Left colon (tissue), 2 donors: ENCODE measurements around the gene ITGA8. TPM values are rescaled to one million over a fixed set of nuclear protein-coding genes. Genes with fewer than 3 reads are reported as not detected.
A peak's percentile ranks its signal among the peaks of the same experiment; 100 is the strongest.
"Not testable (repeated sequence)": the region's sequence is repeated elsewhere in the genome, so short reads cannot be mapped to it uniquely, and the experiment has no call there.

Experiments used
- ATAC-seq: fragments of 200-7000 bp; cut with Tn5 transposase; one replicate; pipeline ENCODE4 v1.9.1; 2020; ENCODE audit warnings: mild to moderate bottlenecking, moderate library complexity
- DNase-seq, 2 donors: peaks; one replicate each; pipeline ENCODE4 v3.0.0-alpha.2; 2020
- intact Hi-C, 2 donors: fragments of 100-400 bp; cut with DNase I in 1 of 2; cut with micrococcal nuclease in 1 of 2; formaldehyde crosslinking; loops; one replicate each; pipeline versions ENCODE4 v1.11.2 to v1.14.0; 2022; cut with DNase I, micrococcal nuclease
- total RNA-seq, 2 donors: library from RNA; stranded (reverse); fragmentation: NEBNext Ultra II Directional; extraction: Animal tissue kit (Norgen Biotek cat#: 25700); gene quantifications; one replicate each; pipeline ENCODE4 v1.2.1, GENCODE V29; 2021
- donor health status: DM: no; HTN: no; CAD: no.
- donor health status: DM: yes; HTN: yes; CAD: no.

Gene ITGA8
- total RNA-seq, 2 donors from 2014 or later: 2.6 to 6.1 TPM

DNA sequence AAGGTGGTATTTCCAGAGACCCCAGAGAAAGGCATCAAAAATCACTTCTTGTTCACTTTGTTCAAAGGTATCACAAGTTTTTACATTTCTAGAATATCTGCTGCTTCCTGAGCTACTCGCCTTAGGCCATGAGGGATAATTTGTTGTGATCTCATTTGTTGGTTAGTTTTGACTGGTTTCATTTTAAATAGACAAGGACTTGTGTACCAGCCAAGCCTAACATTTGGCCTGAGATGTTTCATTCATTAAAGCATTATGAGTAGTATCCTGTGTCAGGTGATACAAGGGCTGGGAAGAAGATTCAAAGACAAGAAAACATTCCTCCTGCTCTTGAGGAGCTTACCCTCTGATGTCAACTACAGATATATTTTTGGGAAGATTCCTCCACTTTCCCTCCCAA, 178.3 kb downstream of the ITGA8 start:
- no peak for ATAC-seq
- intact Hi-C loops: no loop called here
- no peak for DNase-seq

DNA sequence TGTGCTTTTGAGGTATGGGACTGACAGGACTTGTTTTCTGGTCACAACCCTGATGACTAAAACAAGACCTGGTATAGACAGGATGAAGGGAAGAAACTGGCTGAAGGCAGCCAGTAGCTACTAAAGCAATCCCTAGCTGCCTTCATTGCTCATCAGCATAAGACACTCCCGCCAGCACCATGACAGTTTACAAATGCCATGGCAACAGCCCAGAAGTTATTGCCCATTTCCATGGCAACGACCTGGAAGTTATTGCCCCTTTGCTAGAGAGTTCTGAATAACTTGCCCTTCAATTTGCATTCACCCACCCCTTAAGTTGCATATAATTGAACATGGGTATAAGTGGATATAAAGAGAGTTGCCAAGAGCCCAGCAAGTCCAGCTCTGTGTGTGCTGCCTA, 179.0 kb downstream of the ITGA8 start:
- no peak for DNase-seq
- intact Hi-C loops: no loop called here
- ATAC-seq: no peak

DNA sequence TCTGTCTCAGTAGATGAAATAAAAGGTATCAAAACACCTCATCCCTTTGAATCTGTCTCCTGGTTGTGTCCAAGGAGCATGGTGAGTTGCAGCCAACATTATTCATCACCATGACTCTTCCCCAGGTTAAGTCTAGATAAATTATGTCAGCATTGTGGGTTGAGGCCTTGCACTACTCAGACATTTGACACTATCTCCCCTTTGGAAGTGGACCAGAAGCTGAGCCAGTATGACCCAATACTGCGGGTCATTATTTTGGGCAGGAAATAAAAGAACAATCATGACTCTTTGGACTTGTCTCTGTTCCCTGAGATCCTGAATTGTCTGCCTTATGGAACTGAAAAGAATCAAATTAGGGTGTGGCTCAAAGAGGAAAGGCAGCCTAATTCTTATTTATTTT, 180.5 kb downstream of the ITGA8 start:
- ATAC-seq: no peak
- intact Hi-C loops: no loop called here
- DNase-seq: no peak

DNA sequence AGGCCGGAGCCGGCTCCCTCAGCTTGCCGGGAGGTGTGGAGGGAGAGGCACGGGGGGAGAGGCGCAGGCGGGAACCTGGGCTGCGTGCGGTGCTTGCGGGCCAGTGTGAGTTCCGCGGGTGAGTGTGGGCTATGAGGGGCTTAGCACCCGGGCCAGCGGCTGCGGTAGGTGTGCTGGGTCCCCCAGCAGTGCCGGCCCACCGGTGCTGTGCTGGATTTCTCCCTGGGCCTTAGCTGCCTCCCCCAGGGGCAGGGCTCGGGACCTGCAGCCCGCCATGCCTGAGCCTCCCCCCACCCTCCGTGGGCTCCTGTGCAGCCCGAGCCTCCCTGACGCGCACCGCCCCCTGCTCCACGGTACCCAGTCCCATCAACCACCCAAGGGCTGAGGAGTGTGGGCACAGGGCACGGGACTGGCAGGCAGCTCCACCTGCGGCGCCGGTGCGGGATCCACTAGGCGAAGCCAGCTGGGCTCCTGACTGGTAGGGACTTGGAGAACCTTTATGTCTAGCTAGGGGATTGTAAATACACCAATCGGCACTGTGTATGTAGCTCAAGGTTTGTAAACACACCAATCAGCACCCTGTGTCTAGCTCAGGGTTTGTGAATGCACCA, 184.7 kb downstream of the ITGA8 start:
- DNase-seq, ATAC-seq, intact Hi-C loops: not testable (repeated sequence)

DNA sequence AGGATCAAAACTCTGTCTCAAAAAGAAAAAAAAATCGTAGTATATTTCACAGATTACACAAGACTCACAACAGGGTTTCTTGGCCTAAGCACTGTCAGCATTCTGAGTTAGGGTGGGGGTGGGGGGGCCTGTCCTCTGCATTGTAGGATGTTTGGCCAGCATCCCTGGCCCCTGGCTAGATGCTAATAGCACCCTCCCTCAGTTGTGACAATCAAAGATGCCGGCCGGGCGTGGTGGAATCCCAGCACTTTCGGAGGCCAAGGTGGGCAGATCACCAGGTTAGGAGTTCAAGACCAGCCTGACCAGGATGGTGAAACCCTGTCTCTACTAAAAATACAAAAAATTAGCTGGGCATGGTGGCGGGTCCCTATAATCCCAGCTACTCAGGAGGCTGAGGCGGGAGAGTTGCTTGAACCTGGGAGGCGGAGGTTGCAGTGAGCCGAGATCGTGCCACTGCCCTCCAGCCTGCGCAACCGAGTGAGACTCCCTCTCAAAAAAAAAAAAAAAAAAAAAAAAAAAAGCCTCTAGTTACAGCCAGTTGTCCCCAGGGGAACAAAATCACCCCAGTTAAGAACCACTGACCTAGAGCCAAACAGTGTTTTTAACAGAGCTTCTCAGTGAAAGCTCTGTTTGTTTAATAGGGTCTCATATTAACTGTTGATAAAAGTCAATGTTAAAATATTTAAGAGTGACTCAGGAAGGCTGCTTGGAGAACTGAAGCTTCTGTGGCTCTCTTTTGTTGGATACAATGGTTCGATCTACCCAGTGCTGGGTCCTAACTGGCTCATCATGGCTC, 187.6 kb downstream of the ITGA8 start:
- ATAC-seq (no peak), DNase-seq (no peak)
- intact Hi-C loops: no loop called here

DNA sequence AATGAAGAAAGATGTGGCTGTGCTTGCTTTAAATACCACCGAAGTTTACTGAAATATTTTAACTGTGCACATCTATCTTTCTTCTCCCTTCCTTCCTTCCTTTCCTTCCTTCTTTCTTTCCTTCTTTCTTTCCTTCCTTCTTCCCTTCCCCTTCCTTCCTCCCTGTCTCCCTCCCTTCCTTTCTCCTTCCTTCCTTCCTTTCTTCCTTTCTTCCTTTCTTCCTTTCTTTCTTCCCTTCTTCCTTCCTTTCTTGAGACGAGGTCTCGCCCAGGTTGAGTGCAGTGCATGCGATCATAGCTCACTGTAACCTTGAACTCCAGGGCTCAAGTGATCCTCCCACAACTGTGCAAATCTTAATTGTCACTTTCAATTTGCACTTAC, 190.9 kb downstream of the ITGA8 start:
- intact Hi-C loops: no loop called here
- no peak for ATAC-seq
- no peak for DNase-seq

DNA sequence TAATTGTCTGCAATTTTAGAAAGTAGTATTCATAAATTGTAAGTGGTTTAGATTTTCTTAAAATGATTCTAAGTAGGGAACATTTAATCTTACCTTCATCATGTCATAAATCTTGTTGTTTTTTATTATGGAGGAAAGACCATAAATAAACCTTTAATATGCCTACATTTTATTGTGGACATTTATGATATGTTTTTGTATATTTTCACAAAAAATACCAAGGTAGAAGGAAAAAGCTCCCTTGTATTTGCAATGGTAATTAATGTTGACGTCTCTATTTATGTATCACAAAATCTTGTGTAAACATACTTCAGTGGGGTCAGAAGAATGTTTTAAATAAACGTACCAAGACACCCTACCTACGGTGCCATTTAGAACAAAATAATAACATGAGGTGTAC, 193.0 kb downstream of the ITGA8 start:
- ATAC-seq (no peak), DNase-seq (no peak)
- intact Hi-C loops: no loop called here

DNA sequence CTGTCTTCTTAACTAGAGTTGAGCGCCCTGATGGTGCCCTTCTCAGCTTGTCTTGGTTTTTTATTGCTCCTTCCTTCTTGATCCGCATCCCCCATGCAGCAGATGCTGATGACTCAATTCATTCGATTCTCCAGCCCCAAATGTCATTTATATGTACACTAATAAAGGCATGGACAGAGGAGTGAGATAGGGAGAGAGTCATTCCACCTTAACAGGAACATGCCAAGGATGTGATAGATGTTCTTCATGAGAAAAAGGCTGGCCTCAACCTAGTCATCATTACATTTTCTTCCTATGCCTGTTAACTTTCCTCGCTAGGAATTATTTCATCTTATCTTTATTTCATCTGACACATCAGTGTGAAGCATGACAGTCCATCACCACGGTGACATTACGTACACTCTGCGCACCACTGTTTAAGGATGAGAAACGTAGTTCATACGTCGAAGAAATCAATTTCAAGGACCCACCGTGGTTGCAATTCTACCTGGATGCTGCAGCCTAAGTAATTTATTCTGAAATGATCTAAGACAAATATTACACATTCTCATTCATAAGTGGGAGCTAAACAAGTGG, 198.3 kb downstream of the ITGA8 start:
- ATAC-seq: no peak
- intact Hi-C loops: no loop called here

DNA sequence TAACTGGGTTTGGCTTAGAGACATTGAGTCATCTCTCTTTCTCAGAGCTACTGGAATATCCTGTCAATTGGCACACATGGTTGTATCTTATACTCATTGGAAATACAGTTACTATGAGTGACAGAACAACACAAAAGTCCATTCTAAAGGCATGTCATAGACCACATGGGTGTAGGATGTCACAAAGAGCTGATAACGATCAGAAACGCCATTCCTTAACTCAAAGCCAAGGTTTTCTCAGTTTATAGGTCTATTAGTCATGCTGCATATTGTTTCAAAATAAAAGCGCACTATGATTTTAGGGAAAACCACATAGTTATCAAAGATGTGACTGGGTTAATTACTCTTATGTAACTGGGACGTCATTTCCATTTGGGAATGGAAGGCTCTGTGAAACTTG, 201.5 kb downstream of the ITGA8 start:
- DNase-seq (no peak), ATAC-seq (no peak)
- intact Hi-C loops: no loop called here

More for the DNA sequence above, 198.3 kb downstream of the ITGA8 start:
- DNase-seq: no peak

DNA sequence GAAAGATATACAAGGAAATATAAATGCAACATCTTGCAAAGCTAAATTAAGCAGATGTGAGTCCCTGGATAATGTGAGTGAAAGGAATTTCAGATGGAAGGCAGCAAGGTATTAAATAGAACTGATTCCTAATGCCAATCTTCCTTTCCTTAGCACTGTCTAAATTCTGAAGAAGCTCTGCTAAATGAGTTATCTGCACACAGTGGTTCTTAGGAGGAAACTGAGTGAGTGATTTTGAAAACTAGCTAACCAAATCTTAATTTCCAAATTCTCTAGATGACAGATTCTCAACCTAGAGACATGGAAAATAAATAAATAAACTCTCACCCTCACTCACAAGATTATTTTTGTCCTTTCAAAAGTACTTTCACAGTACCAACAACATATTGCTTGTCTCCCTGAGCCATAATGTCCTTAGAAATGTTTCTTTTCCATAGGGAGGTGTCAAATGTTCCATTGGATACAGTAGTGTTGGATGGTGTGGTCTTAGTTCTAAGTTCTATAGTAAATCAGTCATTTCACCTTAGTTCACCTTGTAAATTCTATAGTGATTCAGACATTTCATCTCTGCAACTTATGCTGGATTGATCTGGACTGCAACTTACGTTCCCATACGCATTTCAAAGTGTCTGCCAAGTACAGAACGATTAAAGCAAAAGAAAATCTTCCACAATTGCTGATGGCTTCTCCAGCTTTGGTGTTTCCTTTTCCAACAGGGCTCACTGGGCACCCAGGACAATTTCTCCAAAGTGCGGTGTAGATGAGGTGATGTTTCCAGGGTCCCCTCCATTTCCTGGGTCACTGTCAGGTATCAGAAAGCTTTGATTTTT, 203.3 kb downstream of the ITGA8 start:
- ATAC-seq: no peak

DNA sequence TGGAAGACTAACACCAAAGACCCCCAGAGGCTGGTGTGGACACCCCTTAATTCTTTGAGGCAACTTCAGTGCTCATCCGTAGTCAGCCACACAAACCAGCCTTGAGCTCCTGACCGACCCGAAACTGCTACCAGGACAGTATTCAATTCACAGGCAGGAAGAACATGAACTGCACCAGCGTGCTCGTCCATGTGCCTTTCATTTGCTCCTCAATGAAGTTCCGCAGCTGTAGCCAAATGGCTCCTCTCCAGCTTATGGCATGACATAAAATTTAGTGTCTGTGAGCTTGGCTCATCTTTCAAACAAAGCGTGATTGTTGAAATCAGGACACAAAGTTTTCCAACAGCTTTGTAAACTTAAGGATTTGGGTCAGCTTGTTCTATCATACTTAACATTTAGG, 204.5 kb downstream of the ITGA8 start:
- intact Hi-C loops: no loop called here
- peak; percentile 35 to 38 for DNase-seq

More for the DNA sequence above, 203.3 kb downstream of the ITGA8 start:
- DNase-seq: no peak
- intact Hi-C loops: no loop called here

DNA sequence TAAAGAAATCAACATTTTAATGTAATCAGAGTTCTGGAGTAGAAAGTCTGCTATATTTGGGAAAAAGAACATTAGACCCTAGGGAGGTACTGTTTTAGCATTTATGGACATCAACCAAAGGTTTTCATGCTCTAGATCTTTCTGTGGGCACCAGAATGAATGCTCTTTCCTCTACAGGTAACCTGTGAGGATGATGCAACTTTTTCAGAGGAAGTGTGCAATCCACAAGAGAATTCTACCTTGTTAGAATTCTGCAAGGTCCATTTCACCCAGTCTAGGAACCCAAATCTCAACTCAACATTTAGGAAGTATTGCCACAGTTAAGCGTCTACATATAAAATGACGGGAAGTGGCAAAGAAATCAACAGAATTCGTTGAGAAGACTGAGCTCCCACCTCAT, 208.8 kb downstream of the ITGA8 start:
- no peak for DNase-seq
- ATAC-seq: no peak
- intact Hi-C loops: no loop called here

More for the DNA sequence above, 204.5 kb downstream of the ITGA8 start:
- peak; percentile 67 for ATAC-seq

DNA sequence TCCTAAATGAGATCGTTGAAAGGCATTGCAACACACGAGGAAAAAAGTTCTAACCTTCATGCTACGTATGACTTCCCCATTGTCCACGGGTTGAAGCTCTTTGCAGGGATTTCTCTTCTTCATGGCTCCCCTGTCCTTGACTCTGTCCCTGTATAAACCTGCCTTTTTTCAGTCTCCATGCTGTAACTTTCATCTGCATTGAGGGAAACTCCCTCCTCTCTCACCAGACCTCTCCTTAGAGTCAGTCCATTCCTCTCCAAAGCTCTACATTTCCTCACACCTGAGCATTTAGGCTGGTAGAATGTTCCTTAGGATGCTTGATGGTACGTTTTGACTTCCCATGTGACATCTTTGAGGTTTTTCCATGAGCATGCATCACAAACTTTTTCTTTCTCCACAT, 214.4 kb downstream of the ITGA8 start:
- no peak for DNase-seq
- intact Hi-C loops: no loop called here

DNA sequence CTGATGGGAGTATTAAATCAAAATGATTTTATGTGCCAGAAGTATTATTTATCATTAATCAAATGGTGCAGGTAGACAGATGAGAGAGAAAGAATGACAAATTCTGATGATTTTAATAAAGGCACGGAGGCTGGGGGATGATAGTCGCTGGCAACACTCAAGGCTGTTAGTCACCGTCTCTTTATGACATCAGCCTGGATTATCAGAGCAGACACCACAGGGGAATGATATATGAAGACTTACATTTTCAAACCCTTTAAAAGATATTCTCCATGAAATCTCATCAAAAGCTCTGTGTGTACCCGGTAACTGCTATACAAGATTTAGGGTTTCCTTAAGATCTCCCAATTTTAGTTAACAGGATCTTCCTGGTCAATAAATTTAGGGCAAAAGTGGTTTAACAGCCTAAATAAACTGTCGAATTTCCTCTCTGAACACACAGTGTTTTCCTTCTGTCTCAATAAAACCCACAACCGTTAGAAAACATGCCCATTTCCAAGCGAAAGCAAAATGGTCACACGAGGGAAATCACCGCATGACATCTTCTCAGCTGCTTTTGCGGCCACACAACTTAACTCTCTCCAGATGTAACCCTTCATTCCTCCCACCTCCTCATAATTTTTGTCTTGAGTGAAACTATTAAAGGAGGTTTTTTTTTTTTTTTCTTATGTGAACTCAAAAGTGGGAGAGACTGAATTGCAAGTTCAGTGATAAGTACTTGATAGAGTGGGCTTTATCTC, 215.5 kb downstream of the ITGA8 start:
- intact Hi-C loops: no loop called here
- no peak for ATAC-seq
- no peak for DNase-seq

More for the DNA sequence above, 214.4 kb downstream of the ITGA8 start:
- no peak for ATAC-seq

DNA sequence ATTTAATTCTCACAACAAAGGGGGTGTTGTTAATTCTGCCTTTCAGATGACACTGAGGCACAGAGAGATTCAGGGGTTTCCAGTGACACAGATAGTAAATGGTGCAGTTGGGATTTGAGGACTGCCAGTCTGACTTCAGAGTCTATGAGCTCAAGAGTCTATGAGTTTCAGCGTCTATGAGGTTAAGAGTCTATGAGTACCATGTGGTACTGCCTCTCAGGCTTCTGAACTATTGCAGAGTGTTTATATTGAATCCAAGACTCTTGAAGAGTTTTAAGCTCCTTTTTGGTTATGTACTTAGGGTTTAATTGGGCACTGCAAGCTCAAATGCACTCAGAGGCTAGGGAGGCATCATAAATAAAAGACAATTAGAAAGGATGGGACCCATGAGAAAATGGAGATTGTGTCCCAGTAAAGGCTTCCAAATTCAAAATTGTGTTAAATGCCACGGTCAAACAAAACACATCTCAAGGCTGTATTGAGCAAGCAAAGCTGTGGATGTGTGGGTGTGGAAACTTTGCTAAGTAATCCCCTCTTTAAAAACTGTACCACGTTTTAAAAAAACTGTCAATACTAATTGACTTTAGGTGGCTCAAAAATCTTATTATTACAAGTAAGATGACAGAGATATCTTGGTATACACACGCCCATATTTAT, 224.7 kb downstream of the ITGA8 start:
- intact Hi-C loops: no loop called here
- DNase-seq (no peak), ATAC-seq (no peak)

DNA sequence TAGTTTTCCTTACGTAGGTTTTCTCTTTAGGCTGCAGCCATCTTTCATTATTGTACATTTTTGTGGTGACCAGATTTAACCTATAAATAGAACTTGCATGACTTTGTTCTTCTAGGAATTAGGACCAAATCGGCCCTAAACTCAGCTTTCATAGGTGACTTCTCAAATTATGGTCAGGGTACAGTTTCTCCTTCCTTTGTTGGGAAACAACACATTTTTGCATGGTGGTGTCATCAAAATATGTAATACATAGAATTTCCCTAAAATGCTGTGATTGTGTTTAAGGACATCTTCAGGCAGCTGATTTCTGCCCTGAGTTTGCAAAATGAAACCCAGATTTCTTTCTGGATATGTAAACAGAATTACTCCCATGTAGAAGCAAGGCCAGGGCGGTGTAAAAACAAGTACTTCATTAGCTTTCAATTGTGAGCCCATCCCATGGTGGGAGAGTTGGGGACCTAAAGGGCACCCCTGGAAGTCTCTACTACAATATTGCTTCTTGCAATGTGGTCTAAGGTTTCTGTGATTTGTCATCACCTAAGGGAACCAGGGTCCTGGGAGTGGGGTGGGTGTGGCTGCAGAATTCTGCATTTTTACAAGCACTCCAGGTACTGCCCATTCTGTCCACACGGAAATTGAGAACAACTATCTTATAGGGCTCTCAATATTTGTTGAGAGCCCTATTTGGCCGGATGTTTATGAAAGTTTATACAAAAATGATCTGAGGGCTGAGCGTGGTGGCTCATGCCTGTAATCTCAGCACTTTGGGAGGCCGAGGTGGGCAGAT, 227.7 kb downstream of the ITGA8 start:
- intact Hi-C loops: no loop called here
- peak; percentile 34 for ATAC-seq
- DNase-seq: no peak

DNA sequence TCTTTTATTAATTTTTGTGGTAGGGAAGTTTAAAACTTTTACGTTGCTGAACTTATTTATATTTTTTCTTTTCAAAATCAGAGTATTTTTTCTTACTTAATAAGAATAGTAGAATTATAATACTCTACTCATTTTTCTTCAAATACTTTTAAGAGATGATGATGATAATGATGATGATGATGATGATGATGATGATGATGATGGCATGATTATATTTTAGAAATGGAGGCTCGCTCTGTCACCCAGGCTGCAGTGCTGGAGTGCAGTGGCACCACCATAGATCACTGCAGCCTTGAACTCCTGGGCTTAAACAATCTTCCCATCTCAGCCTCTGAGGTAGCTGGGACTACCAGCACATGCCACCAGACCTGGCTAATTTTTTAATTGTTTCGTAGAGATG, 230.3 kb downstream of the ITGA8 start:
- DNase-seq (no peak), ATAC-seq (no peak)
- intact Hi-C loops: no loop called here

DNA sequence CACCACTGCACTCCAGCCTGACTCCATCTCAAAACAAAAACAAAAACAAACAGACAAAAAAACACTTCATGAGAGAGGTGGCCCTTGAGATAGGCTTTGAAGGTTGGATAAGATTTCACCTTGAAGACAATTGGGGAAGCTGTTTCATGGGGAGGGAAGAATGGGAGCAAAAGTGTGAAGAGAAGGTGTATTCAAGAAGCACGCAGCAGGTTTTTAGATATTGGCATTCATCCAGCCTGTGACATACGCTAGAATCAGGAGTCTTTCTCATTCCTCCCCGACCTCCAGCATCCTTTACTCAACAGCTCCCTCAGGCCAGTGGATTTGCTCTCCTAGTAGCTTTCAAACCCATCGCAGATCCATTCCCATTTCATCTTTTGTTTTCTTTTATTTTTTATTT, 232.3 kb downstream of the ITGA8 start:
- ATAC-seq (no peak), DNase-seq (no peak)
- intact Hi-C loops: no loop called here
